ENCODE results near the gene ZNF469. TPM values are rescaled to one million over a fixed set of nuclear protein-coding genes. Genes with fewer than 3 reads are reported as not detected.

ZNF469 gene
- total RNA-seq, 4 donors from 2014 or later: 0.14 to 0.75 (median 0.54) TPM

DNA sequence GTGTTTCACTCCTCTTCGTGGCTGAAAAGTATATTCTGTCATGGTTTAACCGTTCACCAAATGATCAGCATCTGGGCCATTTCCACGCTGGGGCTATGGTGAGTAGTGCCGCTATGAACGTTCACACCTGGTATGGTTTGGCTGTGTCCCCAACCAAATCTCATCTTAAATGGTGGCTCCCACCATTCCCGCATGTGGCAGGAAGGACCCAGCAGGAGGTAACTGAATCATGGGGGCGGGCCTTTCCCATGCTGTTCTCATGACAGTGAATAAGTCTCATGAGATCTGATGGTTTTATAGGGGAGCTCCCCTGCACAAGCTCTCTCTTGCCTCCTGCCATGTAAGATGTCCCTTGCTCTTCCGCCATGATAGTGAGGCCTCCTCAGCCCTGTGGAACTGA lies 45.7 kb upstream of the ZNF469 start:
- intact Hi-C loops (cut with DNase I; ENCODE audit: low total_unique reads): no loop called here
- H3K27ac ChIP-seq: no peak overlapping the region
- 73 to 85% methylated on average over 3 to 8 of the region's 8 CpGs for WGBS, 2 donors (ENCODE audit: low coverage in 1 of 2)
- in situ Hi-C loops (cut with MboI; ENCODE audit: low pct_ligation_motif_present in 1 of 4, low pct_unique_long_range_greater_than_20kb in 1 of 4, low sequenced_read_pairs in 3 of 4): no loop called here
- DNase-seq: no peak
- no peaks in the 10 kb centered on the region for H3K27me3 ChIP-seq
- H3K36me3 ChIP-seq: no peaks in the 10 kb centered on the region
- TF ChIP-seq POLR2AphosphoS5 (IDR thresholded peaks at IDR 0.05) (no peak), EP300 (IDR thresholded peaks at IDR 0.05; ENCODE audit: low read depth) (no peak), POLR2A (IDR thresholded peaks at IDR 0.05) (no peak)
- TF ChIP-seq, protein P1, sequence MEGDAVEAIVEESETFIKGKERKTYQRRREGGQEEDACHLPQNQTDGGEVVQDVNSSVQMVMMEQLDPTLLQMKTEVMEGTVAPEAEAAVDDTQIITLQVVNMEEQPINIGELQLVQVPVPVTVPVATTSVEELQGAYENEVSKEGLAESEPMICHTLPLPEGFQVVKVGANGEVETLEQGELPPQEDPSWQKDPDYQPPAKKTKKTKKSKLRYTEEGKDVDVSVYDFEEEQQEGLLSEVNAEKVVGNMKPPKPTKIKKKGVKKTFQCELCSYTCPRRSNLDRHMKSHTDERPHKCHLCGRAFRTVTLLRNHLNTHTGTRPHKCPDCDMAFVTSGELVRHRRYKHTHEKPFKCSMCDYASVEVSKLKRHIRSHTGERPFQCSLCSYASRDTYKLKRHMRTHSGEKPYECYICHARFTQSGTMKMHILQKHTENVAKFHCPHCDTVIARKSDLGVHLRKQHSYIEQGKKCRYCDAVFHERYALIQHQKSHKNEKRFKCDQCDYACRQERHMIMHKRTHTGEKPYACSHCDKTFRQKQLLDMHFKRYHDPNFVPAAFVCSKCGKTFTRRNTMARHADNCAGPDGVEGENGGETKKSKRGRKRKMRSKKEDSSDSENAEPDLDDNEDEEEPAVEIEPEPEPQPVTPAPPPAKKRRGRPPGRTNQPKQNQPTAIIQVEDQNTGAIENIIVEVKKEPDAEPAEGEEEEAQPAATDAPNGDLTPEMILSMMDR (IDR thresholded peaks at IDR 0.05): no peak
- no peaks in the 10 kb centered on the region for H3K9me3 ChIP-seq
- no peak overlapping the region for H3K4me3 ChIP-seq
- H3K4me1 ChIP-seq: peaks cover 0 to 6% (median 3%) of the 10 kb centered on the region in 4 donors

DNA sequence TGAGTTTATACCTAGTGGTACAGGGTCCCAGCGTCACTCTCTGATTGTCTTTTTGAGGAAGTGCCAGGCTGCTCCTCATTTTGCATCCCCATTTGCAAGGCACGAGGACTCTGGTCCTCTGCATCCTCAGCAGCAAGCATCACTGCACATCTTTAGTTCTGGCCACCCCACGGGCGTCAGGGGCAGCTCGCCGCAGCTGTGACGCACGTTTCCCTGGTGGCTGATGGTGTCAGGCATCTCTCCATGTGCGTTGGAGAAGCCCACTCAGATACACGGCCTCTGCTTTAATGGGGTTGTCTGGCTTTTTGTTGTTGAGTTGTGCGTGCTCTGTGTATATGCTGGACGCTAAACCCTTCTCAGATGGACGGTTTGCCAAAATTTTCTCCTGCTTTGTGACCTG lies 45.2 kb upstream of the ZNF469 start:
- TF ChIP-seq, protein P1 (IDR thresholded peaks at IDR 0.05): no peak
- Histone ChIP-seq H3K4me3 (no peak overlapping the region), H3K9me3 (no peaks in the 10 kb centered on the region), H3K4me1 (peaks cover 0 to 3% (median 1%) of the 10 kb centered on the region in 4 donors), H3K36me3 (no peaks in the 10 kb centered on the region), H3K27me3 (no peaks in the 10 kb centered on the region), H3K27ac (no peak overlapping the region)
- WGBS, 2 donors (ENCODE audit: low coverage in 1 of 2): 85 to 100% methylated on average over 1 to 13 of the region's 13 CpGs
- no peak for DNase-seq
- in situ Hi-C loops (cut with MboI; ENCODE audit: low pct_ligation_motif_present in 1 of 4, low pct_unique_long_range_greater_than_20kb in 1 of 4, low sequenced_read_pairs in 3 of 4) (no loop called here), intact Hi-C loops (cut with DNase I; ENCODE audit: low total_unique reads) (no loop called here)

DNA sequence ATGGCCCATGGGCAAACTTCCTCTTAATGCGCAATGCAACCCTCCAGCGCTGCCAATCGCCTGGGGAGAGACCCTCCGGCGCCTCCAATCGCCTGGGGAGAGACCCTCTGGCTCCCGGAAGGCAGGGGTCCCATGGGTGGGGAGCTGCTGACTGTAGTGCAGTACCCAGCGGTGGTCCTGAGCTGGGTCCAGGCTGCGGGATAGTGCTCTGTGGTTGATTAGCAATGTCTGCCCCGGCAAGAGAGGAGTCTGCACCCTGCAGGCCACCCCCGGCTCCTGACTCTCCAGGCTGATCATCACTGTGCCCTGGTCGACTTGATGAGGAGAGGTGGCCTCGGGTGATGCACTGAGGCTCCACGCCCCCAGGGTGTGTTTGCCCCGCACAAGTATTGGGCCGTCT lies 44.6 kb upstream of the ZNF469 start:
- Histone ChIP-seq H3K4me3 (no peak overlapping the region), H3K4me1 (no peaks in the 10 kb centered on the region), H3K27ac (no peak overlapping the region), H3K36me3 (no peaks in the 10 kb centered on the region), H3K27me3 (no peaks in the 10 kb centered on the region), H3K9me3 (no peaks in the 10 kb centered on the region)
- intact Hi-C loops (cut with DNase I; ENCODE audit: low total_unique reads) (no loop called here), in situ Hi-C loops (cut with MboI; ENCODE audit: low pct_ligation_motif_present in 1 of 4, low pct_unique_long_range_greater_than_20kb in 1 of 4, low sequenced_read_pairs in 3 of 4) (no loop called here)
- WGBS, 2 donors (ENCODE audit: low coverage in 1 of 2): 67% methylated on average over 16 of the region's 16 CpGs; no CpG with 5 or more reads in 1 of the 2 donors
- no peak for DNase-seq
- TF ChIP-seq EP300 (IDR thresholded peaks at IDR 0.05; ENCODE audit: low read depth) (no peak), POLR2A (IDR thresholded peaks at IDR 0.05) (no peak), POLR2AphosphoS5 (IDR thresholded peaks at IDR 0.05) (no peak)
- TF ChIP-seq, protein P1 (IDR thresholded peaks at IDR 0.05): no peak

DNA sequence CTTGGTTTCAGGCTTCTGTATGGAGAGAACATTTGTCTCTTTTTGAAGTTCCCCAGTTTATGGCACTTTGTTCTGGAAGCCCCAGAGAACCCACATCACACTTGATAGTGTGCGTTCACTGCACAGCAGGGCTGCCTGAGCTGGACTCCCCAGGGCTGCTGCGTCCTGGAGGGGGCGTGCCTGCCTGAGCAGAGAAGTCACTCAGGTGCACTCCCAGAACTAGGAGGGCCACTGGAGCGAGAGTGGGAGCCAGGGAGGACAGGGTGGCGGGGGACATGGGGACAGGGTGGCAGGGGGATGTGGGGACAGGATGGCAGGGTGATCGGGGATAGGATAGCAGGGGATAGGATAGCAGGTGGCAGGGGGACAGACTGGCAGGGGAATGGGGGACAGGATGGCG lies 43.9 kb upstream of the ZNF469 start:
- no peak for TF ChIP-seq POLR2AphosphoS5 (IDR thresholded peaks at IDR 0.05)
- TF ChIP-seq POLR2A (IDR thresholded peaks at IDR 0.05): no peak
- TF ChIP-seq, protein P1 (IDR thresholded peaks at IDR 0.05): no peak
- no peak for TF ChIP-seq EP300 (IDR thresholded peaks at IDR 0.05; ENCODE audit: low read depth)
- no peaks in the 10 kb centered on the region for H3K4me1 ChIP-seq
- H3K4me3 ChIP-seq: no peak overlapping the region
- no peak overlapping the region for H3K27ac ChIP-seq
- in situ Hi-C loops (cut with MboI; ENCODE audit: low pct_ligation_motif_present in 1 of 4, low pct_unique_long_range_greater_than_20kb in 1 of 4, low sequenced_read_pairs in 3 of 4) (no loop called here), intact Hi-C loops (cut with DNase I; ENCODE audit: low total_unique reads) (no loop called here)
- H3K36me3 ChIP-seq: no peaks in the 10 kb centered on the region
- H3K27me3 ChIP-seq: no peaks in the 10 kb centered on the region
- WGBS, 2 donors (ENCODE audit: low coverage in 1 of 2): 82% methylated on average over 6 of the region's 7 CpGs; no CpG with 5 or more reads in 1 of the 2 donors
- DNase-seq: no peak
- H3K9me3 ChIP-seq: no peaks in the 10 kb centered on the region

Measured in transverse colon (tissue), 4 donors.